HepG2 (cell line): ENCODE data around the gene SECISBP2L. TPM values are rescaled to one million over a fixed set of nuclear protein-coding genes. Genes with fewer than 3 reads are reported as not detected.

Experiments
- BHLHE40 ChIP-seq: IDR thresholded peaks from 2 replicates; pipeline ENCODE4 v1.6.1; 2011; ENCODE audit warnings: low read length, improper control_type of control experiment
- GABPB1 ChIP-seq: IDR thresholded peaks from 2 replicates; pipeline ENCODE4 v1.6.1; 2016; ENCODE audit warnings: mild to moderate bottlenecking, missing genetic modification reagents, moderate library complexity, missing compliant biosample characterization
- HDAC1 ChIP-seq: sonication (generic); formaldehyde crosslinking; IDR thresholded peaks from 2 replicates; pipeline ENCODE4 v1.5.1; 2020; ENCODE audit warnings: mild to moderate bottlenecking, missing genetic modification reagents
- HOXA3 ChIP-seq: sonication (generic); formaldehyde crosslinking; IDR thresholded peaks from 2 replicates; pipeline ENCODE4 v1.5.0; 2020; ENCODE audit warnings: missing genetic modification reagents
- KDM5B ChIP-seq: sonication (generic); formaldehyde crosslinking; IDR thresholded peaks from 2 replicates; pipeline ENCODE4 v1.4.0; 2020; ENCODE audit warnings: missing genetic modification reagents, mild to moderate bottlenecking, borderline replicate concordance
- MAX ChIP-seq: IDR thresholded peaks from 2 replicates; pipeline ENCODE4 v1.6.1; 2012; ENCODE audit warnings: inconsistent platforms
- MED1 ChIP-seq: sonication (generic); formaldehyde crosslinking; IDR thresholded peaks from 2 replicates; pipeline ENCODE4 v1.4.0; 2020; ENCODE audit warnings: missing genetic modification reagents
- MTF1 ChIP-seq: sonication (generic); formaldehyde crosslinking; IDR thresholded peaks from 2 replicates; pipeline ENCODE4 v1.5.0; 2020; ENCODE audit warnings: missing genetic modification reagents
- MYC ChIP-seq: sonication (generic); formaldehyde crosslinking; IDR thresholded peaks from 2 replicates; pipeline ENCODE4 v1.9.0; 2021; ENCODE audit warnings: missing genetic modification reagents, borderline replicate concordance
- NKX3-1 ChIP-seq: sonication (generic); formaldehyde crosslinking; IDR thresholded peaks from 2 replicates; pipeline ENCODE4 v1.5.0; 2020; ENCODE audit warnings: missing genetic modification reagents
- PCBP2 ChIP-seq: fragments of 200-400 bp; formaldehyde crosslinking; optimal IDR thresholded peaks from 2 replicates; pipeline ENCODE3; 2018; ENCODE audit warnings: low read length, low read depth; ENCODE audit not compliant: poor library complexity, severe bottlenecking
- RXRB ChIP-seq: IDR thresholded peaks from 2 replicates; pipeline ENCODE4 v1.6.1; 2016; ENCODE audit warnings: borderline replicate concordance, missing genetic modification reagents, missing compliant biosample characterization
- SIX1 ChIP-seq: sonication (generic); formaldehyde crosslinking; IDR thresholded peaks from 2 replicates; pipeline ENCODE4 v1.4.0; 2020; ENCODE audit warnings: missing genetic modification reagents, borderline replicate concordance
- ZBTB7A ChIP-seq: sonication (generic); formaldehyde crosslinking; IDR thresholded peaks from 2 replicates; pipeline ENCODE4 v1.8.0; 2022; ENCODE audit warnings: mild to moderate bottlenecking, missing genetic modification reagents
- ZMAT3 ChIP-seq: sonication (generic); formaldehyde crosslinking; conservative IDR thresholded peaks from 2 replicates; pipeline ENCODE4 v1.7.0; 2021; ENCODE audit warnings: missing genetic modification reagents
- ZNF263 ChIP-seq: sonication (generic); formaldehyde crosslinking; IDR thresholded peaks from 2 replicates; pipeline ENCODE4 v1.4.0; 2020; ENCODE audit warnings: missing genetic modification reagents
- ZNF296 ChIP-seq: sonication (generic); formaldehyde crosslinking; conservative IDR thresholded peaks from 2 replicates; pipeline ENCODE4 v1.5.0; 2020; ENCODE audit warnings: mild to moderate bottlenecking, missing genetic modification reagents
- ZNF430 ChIP-seq: sonication (generic); formaldehyde crosslinking; IDR thresholded peaks from 2 replicates; pipeline ENCODE4 v1.9.0; 2021; ENCODE audit warnings: mild to moderate bottlenecking, missing genetic modification reagents
- ZNF605 ChIP-seq: sonication (generic); formaldehyde crosslinking; IDR thresholded peaks from 2 replicates; pipeline ENCODE4 v1.8.0; 2022; ENCODE audit warnings: mild to moderate bottlenecking, missing genetic modification reagents
- ZNF616 ChIP-seq: sonication (generic); formaldehyde crosslinking; IDR thresholded peaks from 2 replicates; pipeline ENCODE4 v1.5.0; 2020; ENCODE audit warnings: low read depth, mild to moderate bottlenecking, missing genetic modification reagents
- ZSCAN5A ChIP-seq: sonication (generic); formaldehyde crosslinking; IDR thresholded peaks from 2 replicates; pipeline ENCODE4 v1.8.0; 2022; ENCODE audit warnings: mild to moderate bottlenecking, missing genetic modification reagents, borderline replicate concordance
- polyA plus RNA-seq, 8 experiments: library from polyadenylated mRNA; depleted of rRNA in 3 of 8; stranded (reverse) in 7 of 8; unstranded in 1 of 8; fragments of >200 nt; fragmentation: Illumina TruSeq in 4 of 8; extraction: Trizol in 4 of 8; gene quantifications; 2 replicates each; pipeline versions ENCODE4 v1.2.1 to v1.2.3, GENCODE V29; 2011 to 2016; ENCODE audit warnings: low read depth in 4 of 8, missing spikeins in 1 of 8, mixed read lengths in 1 of 8; ENCODE audit not compliant: insufficient read depth in 1 of 8
- total RNA-seq, 5 experiments: library from RNA; depleted of rRNA; stranded (reverse); fragments of >200 nt; fragmentation: Illumina TruSeq; extraction: Trizol; gene quantifications; 2 replicates each; pipeline ENCODE4 v1.2.3, GENCODE V29; 2016; ENCODE audit warnings: low read depth in 1 of 5
- TF ChIP-seq, protein P1 (sequence below): IDR thresholded peaks from 2 replicates; pipeline ENCODE4 v1.6.1; 2016
- TF ChIP-seq, protein P2 (sequence below): sonication (generic); formaldehyde crosslinking; IDR thresholded peaks from 2 replicates; pipeline ENCODE4 v1.5.0; 2020; ENCODE audit warnings: missing genetic modification reagents, mild to moderate bottlenecking, borderline replicate concordance
- TF ChIP-seq, protein P3 (sequence below): sonication (generic); formaldehyde crosslinking; IDR thresholded peaks from 2 replicates; pipeline ENCODE4 v1.4.0; 2020; ENCODE audit warnings: missing genetic modification reagents, mild to moderate bottlenecking, borderline replicate concordance

The SECISBP2L gene
- total and polyA plus RNA-seq, 2 of the 13 experiments (the other 11 are each of a cell fraction or from before 2014, with no cell fraction given) = 13.9 to 15.6 TPM

GRCh38 chr15:49062900-49063299, 16.7 kb upstream of the SECISBP2L start (continued):
- TF ChIP-seq, protein P1, sequence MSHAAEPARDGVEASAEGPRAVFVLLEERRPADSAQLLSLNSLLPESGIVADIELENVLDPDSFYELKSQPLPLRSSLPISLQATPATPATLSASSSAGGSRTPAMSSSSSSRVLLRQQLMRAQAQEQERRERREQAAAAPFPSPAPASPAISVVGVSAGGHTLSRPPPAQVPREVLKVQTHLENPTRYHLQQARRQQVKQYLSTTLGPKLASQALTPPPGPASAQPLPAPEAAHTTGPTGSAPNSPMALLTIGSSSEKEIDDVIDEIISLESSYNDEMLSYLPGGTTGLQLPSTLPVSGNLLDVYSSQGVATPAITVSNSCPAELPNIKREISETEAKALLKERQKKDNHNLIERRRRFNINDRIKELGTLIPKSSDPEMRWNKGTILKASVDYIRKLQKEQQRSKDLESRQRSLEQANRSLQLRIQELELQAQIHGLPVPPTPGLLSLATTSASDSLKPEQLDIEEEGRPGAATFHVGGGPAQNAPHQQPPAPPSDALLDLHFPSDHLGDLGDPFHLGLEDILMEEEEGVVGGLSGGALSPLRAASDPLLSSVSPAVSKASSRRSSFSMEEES (CRISPR knock-in tag) = peak; percentile 79
- TF ChIP-seq HDAC1 (no peak), NKX3-1 (CRISPR knock-in tag) (no peak), PCBP2 (no peak), MED1 (peak; percentile 32; the same call in 1 of the 2 replicates), ZNF296 (CRISPR knock-in tag) (0 out of 2 replicates have a peak, but pooled peaks have one; percentile 21), ZNF263 (CRISPR knock-in tag) (peak; percentile 34; the same call in 1 of the 2 replicates), BHLHE40 (peak; percentile 63), MAX (peak; percentile 93), ZNF430 (CRISPR knock-in tag) (0 out of 2 replicates have a peak, but pooled peaks have one; percentile 22), MTF1 (CRISPR knock-in tag) (no peak), HOXA3 (peak; percentile 40; the same call in 1 of the 2 replicates), ZMAT3 (0 out of 2 replicates have a peak, but pooled peaks have one; percentile 28), ZNF605 (peak; percentile 74), ZSCAN5A (CRISPR knock-in tag) (no peak), SIX1 (CRISPR knock-in tag) (no peak), ZNF616 (CRISPR knock-in tag) (0 out of 2 replicates have a peak, but pooled peaks have one; percentile 68), RXRB (CRISPR knock-in tag) (no peak), KDM5B (CRISPR knock-in tag) (peak; percentile 66; the same call in 1 of the 2 replicates), MYC (CRISPR knock-in tag) (peak; percentile 53; the same call in 1 of the 2 replicates), ZBTB7A (peak; percentile 74; the same call in 1 of the 2 replicates), GABPB1 (CRISPR knock-in tag) (no peak)
- TF ChIP-seq, protein P2, sequence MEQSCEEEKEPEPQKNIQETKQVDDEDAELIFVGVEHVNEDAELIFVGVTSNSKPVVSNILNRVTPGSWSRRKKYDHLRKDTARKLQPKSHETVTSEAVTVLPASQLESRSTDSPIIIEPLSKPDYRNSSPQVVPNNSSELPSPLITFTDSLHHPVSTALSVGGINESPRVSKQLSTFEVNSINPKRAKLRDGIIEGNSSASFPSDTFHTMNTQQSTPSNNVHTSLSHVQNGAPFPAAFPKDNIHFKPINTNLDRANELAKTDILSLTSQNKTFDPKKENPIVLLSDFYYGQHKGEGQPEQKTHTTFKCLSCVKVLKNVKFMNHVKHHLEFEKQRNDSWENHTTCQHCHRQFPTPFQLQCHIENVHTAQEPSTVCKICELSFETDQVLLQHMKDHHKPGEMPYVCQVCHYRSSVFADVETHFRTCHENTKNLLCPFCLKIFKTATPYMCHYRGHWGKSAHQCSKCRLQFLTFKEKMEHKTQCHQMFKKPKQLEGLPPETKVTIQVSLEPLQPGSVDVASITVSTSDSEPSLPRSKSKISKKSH (CRISPR knock-in tag) = peak; percentile 72; the same call in 1 of the 2 replicates
- TF ChIP-seq, protein P3, sequence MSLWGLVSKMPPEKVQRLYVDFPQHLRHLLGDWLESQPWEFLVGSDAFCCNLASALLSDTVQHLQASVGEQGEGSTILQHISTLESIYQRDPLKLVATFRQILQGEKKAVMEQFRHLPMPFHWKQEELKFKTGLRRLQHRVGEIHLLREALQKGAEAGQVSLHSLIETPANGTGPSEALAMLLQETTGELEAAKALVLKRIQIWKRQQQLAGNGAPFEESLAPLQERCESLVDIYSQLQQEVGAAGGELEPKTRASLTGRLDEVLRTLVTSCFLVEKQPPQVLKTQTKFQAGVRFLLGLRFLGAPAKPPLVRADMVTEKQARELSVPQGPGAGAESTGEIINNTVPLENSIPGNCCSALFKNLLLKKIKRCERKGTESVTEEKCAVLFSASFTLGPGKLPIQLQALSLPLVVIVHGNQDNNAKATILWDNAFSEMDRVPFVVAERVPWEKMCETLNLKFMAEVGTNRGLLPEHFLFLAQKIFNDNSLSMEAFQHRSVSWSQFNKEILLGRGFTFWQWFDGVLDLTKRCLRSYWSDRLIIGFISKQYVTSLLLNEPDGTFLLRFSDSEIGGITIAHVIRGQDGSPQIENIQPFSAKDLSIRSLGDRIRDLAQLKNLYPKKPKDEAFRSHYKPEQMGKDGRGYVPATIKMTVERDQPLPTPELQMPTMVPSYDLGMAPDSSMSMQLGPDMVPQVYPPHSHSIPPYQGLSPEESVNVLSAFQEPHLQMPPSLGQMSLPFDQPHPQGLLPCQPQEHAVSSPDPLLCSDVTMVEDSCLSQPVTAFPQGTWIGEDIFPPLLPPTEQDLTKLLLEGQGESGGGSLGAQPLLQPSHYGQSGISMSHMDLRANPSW (CRISPR knock-in tag) = no peak
